Stimulated activated naive CD8-positive, alpha-beta T cell treated with anti-CD3 and anti-CD28 coated beads, Interleukin-15, Interleukin-2, amounts not matched to agents 100 U/mL and 50 U/mL, for 24 hours (primary cell): ENCODE results near the gene ELMOD2.
"Not testable (repeated sequence)": the region's sequence is repeated elsewhere in the genome, so short reads cannot be mapped to it uniquely, and the experiment has no call there.

Source experiments
- ATAC-seq: fragments of 150-1000 bp; cut with Tn5 transposase; one replicate; pipeline ENCODE4 v1.10.0; 2021
- DNase-seq: peaks from one replicate; pipeline ENCODE4 v3.0.0; 2021

Gene ELMOD2, protein sequence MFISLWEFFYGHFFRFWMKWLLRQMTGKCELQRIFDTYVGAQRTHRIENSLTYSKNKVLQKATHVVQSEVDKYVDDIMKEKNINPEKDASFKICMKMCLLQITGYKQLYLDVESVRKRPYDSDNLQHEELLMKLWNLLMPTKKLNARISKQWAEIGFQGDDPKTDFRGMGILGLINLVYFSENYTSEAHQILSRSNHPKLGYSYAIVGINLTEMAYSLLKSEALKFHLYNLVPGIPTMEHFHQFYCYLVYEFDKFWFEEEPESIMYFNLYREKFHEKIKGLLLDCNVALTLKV

DNA sequence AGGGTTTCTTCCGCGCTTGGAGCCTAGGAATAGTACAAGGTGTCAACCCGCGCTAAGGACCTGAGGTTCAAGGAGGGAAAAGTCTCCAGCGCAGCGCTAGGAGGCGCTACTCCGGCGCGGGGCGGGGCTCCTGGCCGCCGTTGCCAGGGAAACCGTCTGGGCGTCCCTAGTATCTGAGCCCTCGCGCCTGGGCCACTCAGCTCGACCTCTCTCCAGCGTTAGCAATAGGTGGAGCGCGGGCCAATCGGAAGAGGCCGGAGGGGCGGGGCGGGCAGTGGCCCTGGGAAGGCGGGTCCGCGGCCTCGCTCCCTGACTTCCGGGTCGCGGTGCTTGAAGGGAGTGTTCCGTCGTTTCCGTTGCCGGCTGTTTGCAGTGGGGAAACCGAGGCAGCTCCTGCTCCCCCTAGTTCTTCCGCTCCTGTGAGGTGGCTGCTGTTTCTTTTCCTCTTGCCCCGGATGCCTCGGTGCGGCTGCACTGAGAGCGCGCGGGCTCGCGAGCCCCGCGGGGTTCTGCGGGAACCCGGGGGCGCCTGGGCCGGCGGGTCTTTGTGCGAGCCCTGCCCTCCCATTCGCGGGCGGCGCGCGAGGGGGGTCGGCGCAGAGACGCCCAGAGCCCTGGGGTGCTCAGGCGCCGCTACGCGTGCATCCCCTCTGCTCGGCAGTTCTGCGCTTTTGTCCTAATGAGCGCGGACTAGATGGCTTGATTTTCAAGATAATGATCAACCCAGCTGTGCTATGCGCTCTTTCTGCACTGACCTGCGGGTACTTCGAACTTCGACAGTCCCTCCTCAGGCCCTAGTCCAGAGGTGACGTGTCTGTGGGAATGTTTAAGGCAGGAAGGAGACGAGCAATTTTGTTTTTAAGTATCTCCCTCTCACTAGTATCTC, at the start of gene ELMOD2:
Gene ELMOD2, plus strand, starts transcription at position 312 of the 886 bp plus-strand sequence. CDS start 1,261 bp downstream, outside the sequence.
- peak; percentile 97 for DNase-seq

DNA sequence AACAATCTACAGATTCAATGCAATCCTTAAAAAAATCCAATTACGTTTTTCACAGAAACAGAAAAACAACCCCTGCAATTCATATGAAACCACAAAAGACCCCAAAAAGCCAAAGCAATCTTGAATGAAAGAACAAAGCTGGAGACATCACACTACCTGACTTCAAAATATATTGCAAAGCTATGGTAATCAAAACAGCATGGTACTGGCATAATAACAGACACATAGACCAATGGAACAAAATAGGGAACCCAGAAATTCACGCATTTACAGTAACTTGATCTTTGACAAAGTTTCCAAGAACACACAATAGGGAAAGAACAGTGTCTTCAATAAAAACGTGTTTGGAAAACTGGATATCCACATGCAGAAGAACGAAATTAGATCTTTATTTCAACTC, 40.5 kb upstream of the ELMOD2 start:
- DNase-seq: no peak
- ATAC-seq: no peak

More for the DNA sequence above, at the start of gene ELMOD2:
- peak; percentile 100 for ATAC-seq

DNA sequence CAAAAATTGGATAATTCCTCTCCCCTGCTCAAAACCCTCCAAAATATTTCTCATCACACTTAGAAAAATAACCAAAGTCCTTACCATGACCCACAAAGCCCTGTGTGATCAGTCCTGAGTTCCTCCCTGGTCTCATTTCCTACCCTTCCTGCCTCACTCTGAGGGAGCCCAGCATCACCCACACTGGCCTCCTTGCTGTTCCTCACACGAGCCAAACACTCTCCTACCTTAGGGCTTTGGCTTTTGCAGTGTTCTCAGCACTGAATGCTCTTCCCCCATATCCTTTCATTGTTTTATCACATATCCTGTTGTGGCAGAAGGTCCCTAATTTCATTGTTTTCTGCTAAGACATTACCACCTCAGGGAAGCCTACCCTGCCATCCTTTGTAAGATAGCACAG, 38.0 kb upstream of the ELMOD2 start:
- no peak for DNase-seq
- no peak for ATAC-seq

DNA sequence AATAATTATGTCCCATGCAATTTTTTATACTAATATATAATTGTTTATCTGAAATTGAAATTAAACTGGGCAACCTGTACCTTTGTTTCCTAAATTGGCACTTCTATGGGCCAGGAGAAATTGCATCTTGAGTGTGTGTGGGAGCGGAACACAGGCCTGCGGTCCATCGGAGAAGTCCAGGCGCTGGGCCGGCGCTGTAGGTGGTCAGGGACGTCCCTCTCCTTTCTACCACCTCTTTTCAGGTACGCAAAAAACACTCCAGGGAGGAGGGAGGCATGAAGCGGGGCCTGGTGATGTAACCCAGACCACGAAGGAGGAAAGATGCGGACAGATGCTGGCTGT, 26.6 kb upstream of the ELMOD2 start:
- ATAC-seq: peak; percentile 19

DNA sequence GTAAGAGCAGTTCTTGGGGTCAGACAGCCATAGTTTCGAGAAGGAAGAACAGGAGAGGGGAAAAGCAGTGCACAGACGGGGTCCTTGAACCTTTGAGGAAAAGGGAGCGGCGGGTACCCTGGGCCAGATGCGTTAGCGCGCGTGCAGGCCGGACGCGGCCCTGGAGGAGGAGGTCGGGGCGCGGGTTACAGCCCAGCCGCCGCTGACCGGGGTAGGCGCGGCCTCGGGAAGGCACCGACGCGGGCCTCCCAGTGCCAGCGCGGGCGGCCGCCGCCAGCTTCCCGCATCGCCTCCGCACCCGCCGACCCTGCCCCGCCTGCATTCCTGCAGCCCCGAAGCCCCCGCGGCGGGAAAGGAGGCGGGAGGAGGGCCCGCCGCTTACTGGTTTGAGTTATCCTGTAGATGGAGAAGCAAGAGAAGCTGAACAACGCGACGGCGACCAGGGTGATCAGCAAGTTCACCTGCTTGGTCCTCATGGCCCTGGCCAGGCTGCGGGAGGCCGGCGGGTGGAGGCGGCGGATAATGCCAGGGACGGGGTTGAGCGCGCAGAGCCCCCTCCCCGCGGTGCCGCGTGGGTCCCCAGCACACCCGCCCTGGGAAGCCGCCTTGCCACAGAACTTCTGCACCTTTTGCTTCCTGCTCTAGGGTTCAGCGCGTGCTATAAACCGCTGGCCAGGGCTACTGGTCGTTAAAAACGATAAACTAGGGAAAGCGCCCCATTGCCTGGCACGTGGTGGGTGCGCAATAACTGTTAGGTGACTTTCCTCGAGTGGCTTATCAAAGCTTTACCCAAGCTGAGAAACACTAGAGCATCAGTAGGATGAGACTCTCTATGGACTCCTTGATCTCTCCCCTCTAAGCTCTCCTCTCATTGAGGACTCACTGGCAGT, 26.0 kb upstream of the ELMOD2 start, which contains the start of gene MGAT4D:
Gene MGAT4D, minus strand, starts transcription at position 547 of the 890 bp plus-strand sequence. Its CDS starts 71 bp downstream, at position 476.
- ATAC-seq: peak; percentile 49
- peak; percentile 6 for DNase-seq

More for the DNA sequence above, 26.6 kb upstream of the ELMOD2 start:
- DNase-seq: no peak

DNA sequence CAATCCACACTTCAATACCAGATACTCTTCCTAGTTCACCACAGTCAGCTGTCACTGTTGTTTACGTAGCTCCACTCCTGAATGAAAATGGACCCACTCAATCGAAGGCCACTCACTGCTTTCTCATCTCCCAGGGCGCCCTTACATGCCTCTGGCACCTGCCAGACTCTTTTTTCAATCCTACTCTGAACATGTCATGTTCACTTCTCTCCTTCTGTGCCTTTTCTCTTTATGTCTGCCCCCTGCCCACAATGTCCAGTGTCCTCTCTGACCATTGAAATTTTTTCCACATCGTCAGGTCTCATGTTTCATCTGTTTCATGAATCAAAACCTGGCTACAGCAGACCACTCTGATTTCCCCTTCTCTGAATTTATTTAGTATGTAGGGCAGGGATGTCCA, 24.6 kb upstream of the ELMOD2 start:
- DNase-seq: no peak
- ATAC-seq: no peak

DNA sequence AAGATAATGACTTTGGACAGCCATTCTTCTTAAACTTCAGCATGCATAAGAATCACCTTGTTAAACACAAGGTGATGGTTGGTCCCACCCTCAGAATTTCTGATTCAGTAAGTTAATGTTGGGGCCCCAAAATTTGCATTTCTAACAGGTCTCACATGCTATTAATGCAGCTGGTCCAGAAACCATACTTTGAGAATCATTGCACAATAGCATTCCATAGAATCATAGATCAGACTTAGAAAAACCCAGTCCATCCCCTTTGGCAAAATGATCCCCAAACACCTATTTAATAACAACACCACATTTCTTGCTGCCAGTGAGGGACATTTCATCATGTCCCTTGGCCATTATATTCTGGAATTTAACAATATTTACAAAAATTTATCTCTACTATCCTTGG, 19.7 kb upstream of the ELMOD2 start:
- no peak for ATAC-seq
- no peak for DNase-seq

DNA sequence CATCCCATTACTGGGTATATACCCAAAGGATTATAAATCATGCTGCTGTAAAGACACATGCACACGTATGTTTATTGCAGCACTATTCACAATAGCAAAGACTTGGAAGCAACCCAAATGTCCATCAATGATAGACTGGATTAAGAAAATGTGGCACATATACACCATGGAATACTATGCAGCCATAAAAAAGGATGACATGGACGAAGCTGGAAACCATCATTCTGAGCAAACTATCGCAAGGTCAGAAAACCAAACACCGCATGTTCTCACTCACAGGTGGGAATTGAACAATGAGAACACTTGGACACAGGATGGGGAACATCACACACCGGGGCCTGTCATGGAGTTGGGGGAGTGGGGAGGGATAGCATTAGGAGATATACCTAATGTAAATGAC, 10.2 kb upstream of the ELMOD2 start:
- not testable (repeated sequence) for ATAC-seq, DNase-seq

DNA sequence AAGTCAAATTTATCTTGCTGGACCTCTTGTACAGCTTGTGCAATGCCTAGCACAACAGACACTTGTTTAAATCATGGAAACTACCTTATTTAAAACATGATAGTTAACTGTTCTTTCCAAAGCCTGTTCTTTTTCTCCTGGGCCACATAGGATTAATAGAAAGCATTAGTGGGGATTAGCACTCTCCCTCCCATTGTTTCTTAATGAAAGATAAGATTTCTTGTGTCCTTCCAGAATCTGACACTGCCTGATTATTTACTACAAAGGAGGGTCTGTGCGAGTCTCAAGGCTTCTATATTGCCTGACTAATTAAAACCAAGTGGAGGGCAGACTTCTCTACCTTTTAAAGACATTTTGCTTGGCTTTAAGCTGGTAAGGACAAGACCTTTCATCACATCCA, 8.5 kb upstream of the ELMOD2 start:
- ATAC-seq: no peak
- DNase-seq: no peak

DNA sequence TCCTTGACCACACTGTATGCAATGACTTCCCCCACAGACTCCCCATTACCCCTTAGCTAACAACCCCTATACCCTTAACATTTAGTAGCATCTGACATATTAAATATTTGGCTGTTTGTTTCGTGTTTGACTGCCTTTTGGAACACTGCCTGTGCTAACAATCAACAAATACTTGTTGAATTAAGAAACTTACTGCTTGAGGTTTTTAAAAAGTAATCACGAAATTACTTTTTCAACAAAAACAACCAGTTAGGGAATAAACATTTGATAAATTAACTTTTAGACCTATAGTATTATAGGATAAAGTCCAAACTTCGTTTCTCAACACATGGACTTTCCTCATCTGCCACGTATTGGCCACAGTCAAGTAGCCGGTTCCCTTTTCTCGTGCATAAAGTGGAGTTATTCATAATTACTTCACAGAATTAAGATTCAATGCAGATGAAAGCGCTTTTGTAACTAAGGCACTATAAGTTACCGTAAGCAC, 555 bp upstream of the ELMOD2 start:
- DNase-seq (no peak), ATAC-seq (no peak)

DNA sequence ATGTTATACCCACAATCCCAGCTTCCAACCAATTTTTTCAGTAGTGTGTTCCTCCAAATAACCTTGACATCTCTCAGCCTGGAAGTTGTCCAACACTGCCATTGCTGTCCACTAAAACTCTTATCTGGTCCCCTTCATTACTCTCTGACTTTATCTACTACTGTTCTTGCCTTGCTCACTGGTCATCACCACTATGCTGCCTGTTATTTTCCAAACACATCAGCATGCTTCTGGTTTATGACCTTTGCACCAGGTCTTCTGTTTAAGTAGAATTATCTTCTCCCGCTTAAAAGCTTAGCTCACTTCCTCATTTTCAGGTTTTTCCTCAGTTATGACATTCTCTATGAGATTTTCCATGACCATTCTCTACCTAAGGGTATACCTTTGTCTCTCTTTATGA, 5.5 kb downstream of the ELMOD2 start:
- DNase-seq: no peak
- no peak for ATAC-seq

DNA sequence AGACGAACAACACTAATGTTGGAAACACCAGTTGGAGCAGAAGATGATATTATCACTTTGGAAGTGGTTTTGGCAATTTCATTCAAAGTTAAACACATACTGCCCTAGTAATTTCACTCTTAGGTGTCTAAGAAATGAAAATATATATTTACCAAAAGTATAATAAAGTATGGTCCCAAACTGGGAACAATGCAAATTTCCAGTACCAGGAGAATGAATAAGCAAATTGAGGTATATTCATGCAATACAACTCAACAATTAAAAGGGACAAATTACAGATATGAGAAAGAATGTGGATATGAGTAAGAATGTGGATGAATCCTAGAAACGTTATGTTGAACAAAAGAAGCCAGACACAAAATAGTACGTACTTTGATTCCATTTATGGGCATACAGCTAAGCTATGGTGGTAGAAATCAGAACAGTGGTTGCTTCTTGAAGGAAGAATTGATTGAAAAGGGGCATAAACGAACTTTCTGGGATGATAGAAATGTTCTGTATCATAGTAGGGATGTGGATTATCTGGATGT, 10.0 kb downstream of the ELMOD2 start:
- ATAC-seq (no peak), DNase-seq (no peak)

DNA sequence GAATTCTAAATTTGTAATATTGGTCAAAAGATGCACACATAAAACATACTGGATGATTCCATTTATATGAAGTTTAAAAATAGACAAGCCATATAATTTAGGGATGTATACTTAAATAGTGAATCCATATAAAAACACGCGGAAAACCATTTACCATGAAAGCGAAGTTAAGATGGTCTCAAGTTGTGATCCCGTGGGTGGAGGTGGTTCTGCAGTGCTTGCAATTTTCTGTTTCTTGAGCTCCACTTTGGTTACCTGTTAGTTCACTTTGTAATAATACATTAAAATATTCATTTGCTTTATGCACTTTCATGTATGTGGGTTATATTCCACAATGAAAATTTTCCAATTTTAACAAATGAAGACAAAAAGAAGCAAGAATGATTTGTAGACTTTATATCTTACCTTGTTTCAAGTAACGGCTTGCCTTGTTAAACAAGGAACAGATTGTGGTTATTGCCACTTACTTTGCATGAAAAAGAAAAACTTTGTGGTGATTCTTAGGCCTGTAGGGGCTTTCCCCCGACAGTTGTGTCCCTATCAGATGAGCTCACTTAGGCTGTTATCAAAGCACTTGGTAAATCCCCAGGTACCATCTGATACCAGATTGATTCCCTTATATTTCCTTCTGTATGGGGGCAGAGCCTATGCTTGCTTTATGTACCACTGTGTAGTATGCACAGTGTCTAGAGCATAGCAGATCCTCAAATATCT, 32.6 kb downstream of the ELMOD2 start:
- peak; percentile 100 for ATAC-seq
- peak; percentile 15 for DNase-seq

DNA sequence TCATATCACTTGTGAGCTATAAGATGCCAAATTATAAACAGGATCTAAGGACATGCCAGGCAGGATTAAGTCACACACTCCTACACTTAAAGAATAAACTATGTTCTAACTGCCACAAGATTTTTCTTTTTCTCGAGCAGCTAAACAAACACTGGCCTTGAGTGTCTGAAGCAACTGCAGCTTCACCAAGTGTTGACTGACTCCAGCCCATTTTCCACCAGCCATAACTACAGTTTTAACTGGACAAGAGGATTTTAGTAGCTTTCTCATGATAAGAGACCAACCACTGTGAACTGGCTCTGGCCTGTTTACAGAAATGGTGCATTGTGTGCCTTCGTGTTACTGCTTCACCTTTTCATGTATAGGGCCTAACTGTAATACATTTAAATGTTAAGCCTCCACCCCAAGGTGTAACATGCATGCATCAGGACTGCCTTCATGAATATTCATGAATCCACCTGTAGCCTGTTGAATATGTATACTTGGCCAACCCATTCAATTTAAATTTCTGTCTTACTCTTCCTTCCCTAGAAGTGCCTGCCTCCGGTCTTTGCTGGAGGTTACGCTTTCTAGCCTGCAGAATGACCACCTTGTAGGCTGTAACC, 34.0 kb downstream of the ELMOD2 start:
- ATAC-seq: no peak
- no peak for DNase-seq

DNA sequence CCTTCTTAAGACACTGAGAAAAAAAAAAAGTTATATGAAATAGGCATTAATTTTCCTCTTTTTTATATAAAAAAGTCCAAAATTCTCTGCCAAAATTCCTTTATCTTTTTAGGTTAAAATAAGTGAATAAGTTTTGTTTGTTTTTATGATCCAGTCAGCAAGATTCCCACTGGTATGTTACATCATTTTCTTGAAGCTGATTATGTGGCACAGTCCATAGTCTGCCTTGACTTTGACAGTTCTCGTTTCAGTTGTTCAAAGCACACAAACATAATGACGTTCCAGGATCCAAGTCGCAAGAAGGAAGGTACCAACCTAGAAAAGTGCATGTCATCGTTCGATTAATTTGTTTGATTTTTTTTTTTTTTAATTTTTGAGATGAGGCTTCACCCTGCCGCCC, 35.7 kb downstream of the ELMOD2 start:
- ATAC-seq (no peak), DNase-seq (no peak)

DNA sequence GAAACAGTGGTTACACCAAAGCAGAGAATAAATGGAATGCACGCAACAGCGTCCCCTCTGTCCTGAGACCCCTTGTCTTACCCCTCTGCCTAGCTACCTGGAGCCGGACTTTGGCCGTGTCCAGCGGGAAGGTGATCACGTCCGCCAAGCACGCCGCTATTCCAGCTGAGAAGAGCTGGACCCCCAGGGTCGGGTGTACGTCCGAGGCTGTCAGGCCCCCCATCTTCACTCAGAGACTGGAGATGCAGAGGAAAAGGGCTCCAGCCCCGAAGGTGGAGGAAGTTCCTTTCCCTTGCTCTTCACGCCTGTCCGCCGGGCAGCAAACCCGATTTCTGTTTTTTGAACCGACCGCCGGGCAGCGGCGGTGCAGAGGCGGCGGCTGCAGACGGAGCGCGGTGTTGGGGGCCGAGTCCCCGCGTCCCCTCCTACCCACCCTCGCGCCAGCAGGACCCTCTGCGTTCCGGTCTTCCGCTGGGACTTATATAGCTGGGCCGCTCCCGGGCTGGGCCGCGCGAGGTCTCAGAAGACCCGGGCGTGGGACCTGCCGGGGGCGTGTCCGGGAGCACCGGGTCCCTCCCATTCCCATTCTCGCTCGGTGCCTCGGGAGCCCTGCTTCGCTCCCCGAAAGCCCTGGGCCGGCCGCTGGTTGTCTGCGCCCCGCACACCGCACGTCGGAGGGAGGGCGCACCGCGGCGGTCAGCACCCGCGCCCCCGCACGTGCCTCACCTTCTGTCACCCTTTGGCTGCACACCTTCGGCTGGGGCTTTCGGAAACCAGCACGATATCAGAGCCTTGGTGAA, 44.7 kb downstream of the ELMOD2 start, which contains the start of gene UCP1:
Gene UCP1, minus strand, starts transcription at position 455 of the 800 bp plus-strand sequence. Its CDS starts 232 bp downstream, at position 223.
- peak; percentile 16 for ATAC-seq
- DNase-seq: peak; percentile 12

DNA sequence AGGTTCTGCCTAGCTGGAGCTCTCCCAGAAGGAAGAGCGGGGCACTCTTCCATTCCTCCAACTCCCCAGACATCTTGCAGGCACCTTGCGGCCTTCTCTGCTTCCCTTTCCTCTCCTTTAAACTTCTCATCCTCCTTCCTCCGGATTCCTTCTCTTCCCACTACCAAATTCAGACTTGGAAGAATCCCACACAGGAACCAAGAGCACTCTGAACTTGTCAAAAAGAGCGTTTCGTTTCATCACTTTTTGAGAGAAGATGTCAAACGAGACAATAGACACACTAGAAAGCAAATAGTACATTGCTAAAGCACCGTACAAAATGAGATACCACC, 45.3 kb downstream of the ELMOD2 start:
- ATAC-seq: no peak
- DNase-seq: no peak

DNA sequence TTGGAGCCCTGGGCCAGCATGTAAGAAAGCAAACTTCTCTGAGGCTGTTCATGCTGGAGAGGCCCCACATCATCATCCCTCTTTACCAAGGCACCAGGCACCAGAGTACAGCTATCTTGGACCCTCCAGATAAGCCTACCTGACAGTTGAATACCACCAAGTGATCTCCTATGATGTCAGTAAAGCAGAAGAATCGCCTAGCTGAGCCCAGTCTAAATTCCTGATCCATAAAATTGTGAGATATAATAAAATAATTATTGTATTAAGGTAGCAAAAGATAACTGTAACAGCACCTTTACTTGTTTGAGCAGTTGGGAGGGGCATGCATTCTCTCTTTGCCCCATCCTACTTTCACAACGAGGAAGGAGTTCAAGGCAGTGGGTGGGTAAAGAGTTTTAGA, 47.7 kb downstream of the ELMOD2 start:
- no peak for DNase-seq

DNA sequence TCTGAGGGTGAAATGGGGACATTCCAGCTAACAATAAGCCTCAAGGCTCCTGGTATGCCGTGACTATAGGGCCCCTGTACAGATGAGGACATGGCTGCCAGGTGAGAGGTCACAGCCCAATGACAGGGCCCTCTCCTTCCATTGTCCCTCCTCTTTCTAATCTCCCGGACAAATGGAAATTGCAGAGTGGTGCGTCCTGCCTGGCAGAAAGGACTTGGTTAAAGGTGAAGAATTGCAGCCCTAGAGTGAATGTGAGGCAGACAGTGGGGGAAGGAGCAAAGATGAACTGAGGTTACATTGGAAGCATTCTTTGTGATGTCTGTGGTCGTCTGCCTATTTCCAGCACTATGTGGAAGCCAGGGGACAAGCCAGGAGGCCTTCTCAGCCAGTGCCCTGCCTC, 51.5 kb downstream of the ELMOD2 start:
- DNase-seq (no peak), ATAC-seq (no peak)

More for the DNA sequence above, 47.7 kb downstream of the ELMOD2 start:
- ATAC-seq: no peak

DNA sequence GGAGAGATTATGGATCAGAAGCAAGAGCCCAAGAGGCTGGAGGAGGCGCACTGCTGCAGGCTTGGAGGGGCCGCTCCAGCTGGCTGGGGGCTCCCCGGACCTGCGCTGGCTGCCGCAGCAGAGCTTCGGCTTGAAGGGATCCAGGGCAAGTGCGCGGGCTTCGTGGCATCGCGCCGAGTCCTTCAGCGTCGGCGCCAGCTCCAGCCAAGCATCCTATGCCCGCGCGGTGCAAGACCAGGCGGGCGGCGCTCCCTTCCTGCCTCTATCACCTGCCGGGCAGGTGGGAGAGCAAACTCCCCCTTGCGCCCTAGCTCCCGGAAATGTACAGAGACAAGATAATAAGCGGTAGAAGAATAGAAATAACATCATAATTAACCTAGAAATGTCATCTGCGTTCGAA, 55.3 kb downstream of the ELMOD2 start:
- ATAC-seq: no peak
- DNase-seq: no peak
